GM21367 (cell line): ENCODE data around the gene FLOT1.
"Not testable (repeated sequence)": the region's sequence is repeated elsewhere in the genome, so short reads cannot be mapped to it uniquely, and the experiment has no call there.

ENCODE experiments used
- ATAC-seq: cut with Tn5 transposase; IDR thresholded peaks from one replicate; pipeline ENCODE4 v1.9.1; 2021; ENCODE audit not compliant: unreplicated experiment

The FLOT1 gene

DNA sequence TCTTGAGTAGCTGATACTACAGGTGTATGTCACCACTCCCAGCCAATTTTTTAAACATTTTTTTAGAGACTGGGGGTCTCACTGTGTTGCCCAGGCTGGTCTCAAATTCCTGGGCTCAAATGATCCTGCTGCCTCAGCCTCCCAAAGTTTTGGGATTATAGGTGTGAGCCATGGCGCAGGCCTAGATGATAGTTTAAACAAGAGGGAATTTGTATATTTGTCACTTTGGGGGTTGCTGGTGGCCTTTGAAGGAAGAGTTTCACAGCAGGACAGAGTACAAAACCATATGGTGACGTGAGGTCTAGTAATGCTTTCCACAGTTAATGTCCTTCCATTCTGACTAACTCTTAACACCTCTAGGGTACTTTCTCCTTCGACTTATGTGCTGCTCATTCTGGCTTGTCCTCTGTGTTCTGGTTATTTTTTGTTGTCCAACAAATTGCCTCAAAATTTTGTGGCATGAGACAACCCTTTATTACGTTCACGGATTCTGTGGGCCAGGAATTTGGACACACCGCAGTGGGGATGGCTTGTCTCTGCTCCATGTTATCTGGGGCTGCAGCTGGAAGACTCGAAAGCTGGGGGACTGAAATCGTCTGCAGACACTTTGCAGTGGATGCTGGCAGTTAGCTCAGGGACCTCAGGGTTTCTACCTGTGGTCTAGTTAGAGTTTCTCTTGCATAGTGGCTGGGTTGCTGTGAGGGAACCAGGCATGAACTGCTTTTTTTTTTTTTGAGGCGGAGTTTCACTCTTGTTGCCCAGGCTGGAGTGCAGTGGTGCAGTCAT is 24.9 kb upstream of the FLOT1 start:
- ATAC-seq, result peak; percentile 41

DNA sequence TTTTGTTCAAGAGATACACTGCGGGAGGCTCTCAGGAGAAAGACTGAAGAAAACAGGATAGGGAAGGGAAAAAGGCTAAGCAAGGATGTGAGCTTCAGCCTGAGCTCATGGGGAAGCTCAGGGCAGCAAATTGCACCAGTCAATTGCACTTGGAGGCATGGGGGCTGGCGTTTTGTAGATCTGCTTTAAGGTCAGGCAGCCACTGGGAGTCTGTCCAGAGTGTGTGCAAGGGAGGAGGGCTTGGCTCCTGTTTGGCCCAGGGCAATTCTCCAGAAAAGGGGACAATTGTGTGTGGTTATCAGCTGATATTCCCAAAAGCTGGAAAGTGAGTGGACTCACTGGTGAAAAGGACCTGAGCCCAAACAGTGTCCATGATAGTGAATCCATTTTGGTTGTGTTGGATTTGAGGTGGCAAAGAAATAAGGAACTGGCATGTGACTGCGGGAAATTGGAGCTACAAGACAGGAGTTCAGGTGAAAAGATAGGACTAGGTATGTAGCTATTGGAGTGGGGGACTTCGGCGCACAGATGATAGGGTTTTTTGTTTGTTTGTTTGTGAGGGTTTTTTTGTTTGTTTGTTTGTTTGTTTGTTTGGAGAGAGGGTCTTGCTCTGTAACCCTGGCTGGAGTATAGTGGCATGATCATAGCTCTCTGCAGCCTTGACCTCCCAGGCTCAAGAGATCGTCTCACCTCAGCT is 24.1 kb upstream of the FLOT1 start:
- no peak for ATAC-seq

DNA sequence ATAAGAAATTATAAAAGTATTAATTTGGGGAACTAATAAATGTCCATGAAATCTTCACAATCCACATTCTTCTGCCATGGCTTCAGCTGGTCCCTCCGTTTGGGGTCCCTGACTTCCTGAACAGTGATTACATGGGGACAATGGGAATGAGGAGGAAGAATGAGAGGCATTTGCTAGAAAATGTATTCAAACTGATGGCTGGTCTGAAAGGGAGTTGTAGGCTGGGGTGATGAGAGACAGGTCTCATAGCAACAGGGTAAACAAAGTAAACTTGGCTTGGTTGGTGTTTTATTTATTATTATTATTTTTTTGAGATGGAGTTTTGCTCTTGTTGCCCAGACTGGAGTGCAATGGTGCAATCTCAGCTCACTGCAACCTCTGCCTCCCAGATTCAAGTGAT is 23.0 kb upstream of the FLOT1 start:
- not testable (repeated sequence) for ATAC-seq

DNA sequence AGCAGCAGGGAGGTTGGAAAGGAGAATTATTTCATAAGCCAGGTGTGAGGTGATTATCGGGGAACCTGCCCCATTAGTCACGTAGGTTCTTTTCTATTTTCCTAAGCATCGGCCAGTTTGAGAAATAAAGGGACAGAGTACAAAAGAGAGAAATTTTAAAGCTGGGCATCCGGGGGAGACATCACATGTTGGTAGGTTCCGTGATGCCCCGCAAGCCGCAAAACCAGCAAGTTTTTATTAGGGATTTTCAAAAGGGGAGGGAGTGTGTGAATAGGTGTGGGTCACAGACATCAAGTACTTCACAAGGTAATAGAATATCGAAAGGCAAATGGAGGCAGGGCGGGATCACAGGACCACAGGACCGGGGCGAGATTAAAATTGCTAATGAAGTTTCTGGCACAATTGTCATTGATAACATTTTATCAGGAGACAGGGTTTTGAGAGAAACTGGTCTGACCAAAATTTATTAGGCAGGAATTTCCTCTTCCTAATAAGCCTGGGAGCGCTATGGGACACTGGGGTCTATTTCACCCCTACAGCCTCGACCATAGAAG is 22.1 kb upstream of the FLOT1 start:
- not testable (repeated sequence) for ATAC-seq

DNA sequence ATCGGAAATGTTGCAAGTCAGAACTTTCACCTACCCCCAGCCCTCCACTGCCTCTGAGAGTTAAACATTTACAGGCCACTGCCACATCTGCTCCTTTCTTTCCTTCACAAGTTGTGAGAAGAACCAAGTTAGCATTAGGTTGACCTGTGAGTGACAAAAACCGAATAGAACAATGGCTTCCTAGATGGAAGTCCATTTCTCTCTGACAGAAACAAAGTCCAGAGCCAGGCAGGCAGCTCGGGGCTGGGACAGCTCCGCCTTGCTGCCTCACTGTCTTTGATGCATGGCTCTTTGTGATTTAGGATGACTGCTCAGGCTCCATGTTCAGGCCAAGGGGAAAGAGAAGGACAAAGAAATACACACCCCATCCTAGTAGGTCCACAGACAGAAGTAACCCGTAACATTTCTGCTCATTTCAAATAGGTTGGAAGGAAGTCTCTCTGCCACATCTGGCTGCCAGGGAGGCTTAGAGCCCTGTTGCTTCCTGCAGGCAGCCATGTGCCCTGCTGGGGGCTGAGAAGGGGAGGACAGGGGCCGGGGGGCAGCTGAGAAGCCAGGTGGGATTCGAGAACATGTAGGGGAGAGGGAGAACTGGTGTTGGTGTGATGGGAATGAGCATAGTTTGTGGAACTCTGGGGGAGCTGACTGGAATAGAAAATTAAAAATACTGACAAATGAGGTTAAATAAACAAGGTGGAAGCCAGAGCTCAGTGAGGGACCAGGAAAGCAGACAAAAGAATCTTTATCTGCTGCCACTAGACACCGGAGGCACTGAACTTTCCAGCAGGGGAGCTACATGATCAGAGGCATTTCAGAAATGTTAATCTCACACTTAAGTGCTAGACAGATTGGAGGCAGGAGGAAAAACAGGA is 21.4 kb upstream of the FLOT1 start:
- ATAC-seq, result no peak

DNA sequence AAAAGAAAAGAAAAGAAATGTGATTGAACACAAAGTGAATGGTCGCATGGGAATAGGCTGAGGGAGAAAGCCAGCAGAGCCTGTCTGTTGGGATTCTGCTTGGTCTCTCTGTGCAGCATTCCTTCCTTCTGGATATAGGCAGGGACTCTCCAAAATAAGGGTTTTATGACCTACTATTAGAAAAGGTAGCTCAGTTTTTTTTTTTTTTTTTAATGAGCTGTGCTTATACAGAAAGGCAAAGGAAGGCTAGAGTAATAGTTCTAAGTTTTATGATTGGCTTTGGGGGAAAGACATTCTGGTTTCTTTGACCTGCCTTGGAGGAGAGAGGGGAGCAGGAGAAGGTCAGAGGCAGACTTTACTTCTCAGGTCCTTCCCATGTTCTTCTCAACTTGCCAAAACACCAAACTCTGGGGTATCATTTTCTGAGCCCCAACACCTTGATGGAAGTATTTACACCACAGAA is 20.7 kb upstream of the FLOT1 start:
- no peak for ATAC-seq

DNA sequence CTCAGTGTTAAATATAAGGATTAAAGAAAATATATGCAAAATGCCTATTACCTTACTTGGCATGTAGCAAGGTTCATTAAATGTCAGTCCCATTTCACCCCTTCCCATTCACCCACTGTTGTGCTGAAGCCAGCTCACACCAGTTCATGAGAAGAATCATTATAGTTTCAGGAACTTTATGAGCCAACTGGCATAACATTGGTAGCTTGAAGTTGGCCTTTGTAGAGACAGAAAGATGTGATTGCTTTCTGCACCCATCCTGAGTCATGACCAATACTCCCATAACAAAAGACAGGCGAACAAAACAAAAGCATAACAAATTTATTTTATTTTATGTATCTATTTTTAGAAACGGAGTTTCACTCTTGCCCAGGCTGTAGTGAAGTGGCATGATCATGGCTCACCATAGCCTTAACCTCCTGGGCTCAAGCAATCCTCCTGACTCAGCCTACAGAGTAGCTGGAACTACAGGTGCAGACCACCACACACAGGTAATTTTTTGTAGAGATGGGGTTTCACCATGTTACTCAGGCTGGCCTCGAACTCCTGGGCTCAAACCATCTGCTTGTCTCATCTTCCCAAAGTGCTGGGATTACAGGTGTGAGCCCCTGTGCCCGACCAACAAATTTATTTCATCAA is 19.4 kb upstream of the FLOT1 start:
- no peak for ATAC-seq

DNA sequence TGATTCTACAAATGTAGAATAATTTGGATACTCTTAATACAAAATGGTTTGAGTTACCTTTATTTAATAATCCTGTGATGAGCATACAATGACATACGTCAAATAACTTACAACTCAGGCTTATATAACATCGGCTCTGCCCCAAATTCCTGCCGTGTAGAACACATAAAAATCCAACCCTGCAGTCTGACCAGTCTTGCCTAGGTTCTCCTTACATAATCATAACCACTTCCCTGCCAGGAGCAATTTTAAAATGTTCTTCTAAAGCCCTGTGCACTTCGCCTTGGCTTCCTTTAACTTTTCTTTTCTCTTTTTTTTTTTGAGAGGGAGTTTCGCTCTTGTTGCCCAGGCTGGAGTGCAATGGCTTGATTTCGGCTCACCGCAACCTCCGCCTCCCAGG is 18.1 kb upstream of the FLOT1 start:
- no peak for ATAC-seq

DNA sequence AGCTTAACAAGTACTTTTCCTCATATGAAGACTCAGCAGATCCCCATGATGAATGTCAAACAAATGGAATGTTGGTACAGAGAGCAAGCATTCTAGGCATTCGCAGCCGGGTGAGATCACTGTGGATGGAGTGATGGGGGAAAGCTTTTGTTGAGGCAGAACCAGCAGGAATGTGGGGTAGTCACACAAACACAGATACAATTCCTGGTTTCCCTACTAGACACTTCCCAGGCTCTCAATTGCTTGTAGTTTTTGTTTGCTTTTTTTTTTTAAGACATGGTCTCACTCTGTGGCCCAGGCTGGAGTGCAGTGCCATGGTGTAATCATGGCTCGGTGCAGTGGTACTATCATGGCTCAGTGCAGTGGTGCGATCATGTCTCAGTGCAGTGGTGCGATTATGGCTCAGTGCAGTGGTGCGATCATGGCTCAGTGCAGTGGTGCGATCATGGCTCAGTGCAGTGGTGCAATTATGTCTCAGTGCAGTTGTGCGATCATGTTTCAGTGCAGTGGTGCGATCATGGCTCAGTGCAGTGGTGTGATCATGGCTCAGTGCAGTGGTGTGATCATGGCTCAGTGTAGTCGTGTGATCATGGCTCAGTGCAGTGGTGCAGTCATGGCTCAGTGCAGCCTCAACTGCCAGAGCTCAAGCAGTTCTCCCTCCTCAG is 17.2 kb upstream of the FLOT1 start:
- no peak for ATAC-seq

DNA sequence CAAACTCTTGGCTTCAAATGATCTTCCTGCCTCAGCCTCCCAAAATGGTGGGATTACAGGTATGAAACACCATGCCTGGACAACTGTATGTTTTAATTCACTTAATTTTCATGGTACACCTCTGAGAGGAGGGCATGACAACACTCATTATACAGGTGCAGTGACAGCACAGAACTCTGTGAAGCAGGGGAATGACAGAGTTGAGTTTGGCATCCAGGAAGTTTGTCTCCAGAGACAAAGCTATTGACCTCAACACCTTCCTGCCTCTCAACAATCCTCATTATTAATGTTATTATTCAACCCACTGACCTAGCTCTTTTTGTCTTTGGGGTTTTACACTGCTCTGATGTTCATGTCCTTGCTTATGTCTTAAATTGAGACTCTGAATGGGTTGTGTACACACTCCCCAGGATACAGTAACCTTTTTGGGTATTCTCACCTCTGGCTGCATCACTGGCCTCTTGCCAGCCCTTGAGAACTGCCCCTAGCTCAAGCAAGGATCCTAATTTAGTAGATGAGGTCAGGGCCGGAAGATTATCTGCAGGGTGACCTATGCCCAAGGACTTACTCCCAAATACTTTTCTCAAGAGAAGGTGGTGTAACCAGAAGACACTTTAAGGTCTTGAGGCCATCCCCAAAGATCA is 14.9 kb upstream of the FLOT1 start:
- no peak for ATAC-seq

DNA sequence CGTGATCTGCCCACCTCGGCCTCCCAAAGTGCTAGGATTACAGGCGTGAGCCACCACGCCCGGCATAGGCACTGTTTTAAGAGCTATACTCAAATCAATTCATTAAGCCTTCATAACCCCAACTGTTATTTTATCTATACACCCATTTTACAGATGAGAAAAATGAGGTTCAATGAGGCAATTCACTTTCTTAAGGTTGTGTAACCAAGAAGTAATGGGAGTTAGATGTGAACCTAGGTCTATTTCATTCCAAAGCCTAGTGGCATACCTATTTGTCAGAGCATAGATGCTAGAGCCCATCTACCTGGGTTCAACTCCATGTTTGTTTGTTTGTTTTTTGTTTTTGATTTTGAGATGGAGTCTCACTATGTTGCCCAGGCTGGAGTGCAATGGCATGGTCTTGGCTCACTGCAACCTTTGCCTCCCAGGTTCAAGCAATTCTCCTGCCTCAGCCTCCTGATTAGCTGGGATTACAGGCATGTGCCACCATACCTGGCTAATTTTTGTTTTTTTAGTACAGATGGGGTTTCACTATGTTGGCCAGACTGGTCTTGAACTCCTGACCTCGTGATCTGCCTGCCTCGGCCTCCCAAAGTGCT is 14.0 kb upstream of the FLOT1 start:
- ATAC-seq, result not testable (repeated sequence)

DNA sequence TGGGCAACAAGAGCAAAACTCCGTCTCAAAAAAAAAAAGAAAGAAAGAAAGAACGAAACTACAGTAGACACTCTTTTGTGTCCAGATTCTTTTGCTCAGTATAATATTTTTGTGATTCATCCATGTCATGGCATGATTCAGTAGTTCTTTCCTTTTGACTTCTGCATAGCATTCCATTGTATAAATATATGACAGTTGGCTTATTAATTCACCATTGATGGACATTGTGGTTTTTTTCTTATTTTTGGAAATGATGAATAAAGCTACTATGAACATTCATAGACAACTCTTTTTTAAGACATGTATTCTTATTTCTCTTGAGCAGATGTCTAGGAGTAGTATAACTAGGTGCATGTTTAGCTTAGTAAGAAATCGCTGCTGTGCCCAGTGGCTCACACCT is 12.1 kb upstream of the FLOT1 start:
- ATAC-seq, result no peak

DNA sequence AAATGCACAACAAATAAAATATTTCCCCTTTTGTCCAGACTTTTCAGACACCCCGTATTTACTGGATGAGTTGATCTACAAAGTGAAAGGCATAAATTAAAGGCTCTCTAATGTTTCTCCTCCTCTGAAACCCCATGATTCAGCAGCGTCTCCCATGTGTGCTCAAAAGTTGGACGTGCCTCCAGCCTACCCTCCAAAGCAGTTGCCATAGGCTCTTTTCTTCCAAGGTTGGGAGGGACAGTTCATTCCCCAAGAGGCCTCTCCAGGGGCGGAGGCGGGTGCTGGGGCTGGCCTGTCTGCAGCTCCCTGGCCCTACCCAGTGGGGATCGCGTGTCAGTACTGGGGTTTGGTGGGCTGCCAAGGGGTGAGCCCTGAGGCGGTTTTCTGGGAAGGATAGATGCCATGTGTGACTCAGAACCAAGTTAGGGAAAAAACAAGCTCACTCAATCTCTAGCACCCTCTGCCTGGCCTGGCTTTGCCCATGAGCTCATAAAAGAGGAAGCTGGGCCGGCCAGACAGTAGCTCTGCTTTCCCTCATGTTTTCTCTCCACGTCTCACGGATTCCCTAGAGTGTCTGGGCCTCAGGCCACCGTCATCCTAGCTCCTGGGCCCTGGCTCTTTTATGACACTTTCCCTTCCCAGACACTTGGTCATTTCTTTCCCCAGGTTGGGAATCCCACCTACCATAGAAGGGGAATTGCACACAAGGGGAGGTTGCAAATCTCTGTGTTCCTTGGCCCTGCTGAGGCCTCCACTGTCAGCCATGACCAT is 9.9 kb upstream of the FLOT1 start:
- no peak for ATAC-seq

DNA sequence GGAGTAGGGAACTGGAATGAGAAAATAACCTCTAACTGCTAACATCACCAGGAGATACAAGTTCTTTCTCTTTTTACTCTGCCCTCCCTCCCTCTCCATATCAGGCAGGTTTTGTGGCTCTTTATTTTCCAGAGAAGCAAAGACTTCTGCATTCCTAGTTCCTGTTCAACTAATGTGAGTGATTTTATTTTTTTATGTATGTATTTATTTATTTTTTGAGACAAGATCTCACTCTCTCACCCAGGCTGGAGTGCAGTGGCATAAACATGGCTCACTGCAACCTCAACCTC is 7.8 kb upstream of the FLOT1 start:
- no peak for ATAC-seq

DNA sequence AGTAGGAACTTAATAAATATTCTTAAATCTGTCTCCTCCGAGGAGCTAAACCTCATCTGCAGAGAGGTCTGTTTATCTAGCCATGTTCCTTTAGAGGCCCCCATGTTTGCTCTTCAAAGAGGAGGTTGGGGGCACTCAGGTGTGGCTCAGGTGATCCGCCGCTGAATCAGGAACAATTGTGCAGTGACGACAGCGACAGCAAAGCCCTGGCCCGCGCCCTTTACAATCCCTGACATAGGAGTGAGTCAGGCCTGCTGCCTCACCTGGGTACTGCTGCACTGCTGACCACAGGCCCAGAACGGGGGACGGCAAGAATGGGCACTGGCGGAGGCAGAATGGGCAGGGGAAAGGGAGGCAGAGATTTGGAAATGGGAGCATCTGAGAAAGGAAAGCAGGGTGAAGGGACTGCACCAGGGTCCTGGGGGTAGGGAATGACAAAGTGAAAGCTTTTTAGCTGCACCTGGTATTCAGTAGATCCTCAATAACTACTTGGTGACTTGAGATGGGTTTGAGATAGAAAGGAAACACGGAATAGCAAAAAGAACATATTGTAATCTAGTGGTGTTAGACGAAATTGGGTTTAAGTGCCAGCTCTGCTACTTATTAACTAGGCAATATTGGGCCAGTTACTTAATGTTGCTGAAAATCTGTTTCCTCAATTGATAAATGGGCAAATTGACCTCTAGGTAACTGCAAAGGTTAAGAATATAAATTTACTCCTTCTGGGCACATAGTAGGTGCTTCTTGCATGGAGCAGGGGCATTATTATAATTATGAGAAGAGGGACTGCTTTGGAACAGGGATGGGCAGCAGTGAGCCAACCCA is 7.3 kb upstream of the FLOT1 start:
- ATAC-seq, result no peak

DNA sequence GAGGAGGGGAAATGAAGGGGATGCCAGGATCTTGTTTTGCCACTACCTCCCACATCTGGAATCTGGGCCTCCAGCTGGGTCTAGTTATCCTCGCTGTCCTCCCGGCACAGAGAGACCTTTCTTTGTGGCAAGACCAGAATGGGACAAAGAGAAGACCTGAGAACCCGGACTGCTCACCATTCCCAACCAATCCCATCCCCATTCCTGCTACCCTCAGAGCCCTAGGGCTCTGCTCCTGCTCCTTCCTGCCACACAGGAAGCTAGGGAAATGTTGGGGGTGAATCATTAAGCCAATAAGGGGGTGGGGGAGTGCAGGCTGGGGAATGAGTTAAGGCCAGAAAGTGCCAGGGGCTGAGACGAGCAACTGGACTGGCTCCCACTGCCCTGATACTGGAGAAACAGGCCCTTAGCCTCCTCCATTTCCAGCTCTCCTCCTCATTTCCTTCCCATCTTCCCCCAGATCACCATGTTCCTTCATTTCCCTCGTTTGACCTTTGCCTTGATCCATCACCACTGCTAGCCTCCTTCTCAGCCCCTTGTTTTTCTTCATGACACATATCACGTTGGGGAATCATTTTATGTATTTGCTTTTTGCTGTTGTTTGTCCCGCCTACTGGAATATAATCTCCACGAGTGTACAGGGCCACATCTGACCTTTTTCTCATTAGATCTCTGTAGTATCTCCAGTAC is 6.5 kb upstream of the FLOT1 start:
- no peak for ATAC-seq
